IgD-negative memory B cell (primary cell): ENCODE data around the gene FOXO3. TPM values are rescaled to one million over a fixed set of nuclear protein-coding genes. Genes with fewer than 3 reads are reported as not detected.
A peak's percentile ranks its signal among the peaks of the same experiment; 100 is the strongest.

Experiments used
- H3K27ac Mint-ChIP-seq, 3 donors: one replicate each; pipeline ENCODE4 v1.8.0; 2020 to 2022; ENCODE audit warnings: mild to moderate bottlenecking in 3 of 3, mixed read lengths in 3 of 3, moderate library complexity in 1 of 3
- H3K27me3 Mint-ChIP-seq: one replicate; pipeline ENCODE4 v1.8.0; 2021; ENCODE audit warnings: mixed read lengths
- H3K36me3 Mint-ChIP-seq: one replicate; pipeline ENCODE4 v1.8.0; 2020; ENCODE audit warnings: mild to moderate bottlenecking, mixed read lengths
- H3K4me1 Mint-ChIP-seq, 3 donors: one replicate each; pipeline ENCODE4 v1.8.0; 2020 to 2022; ENCODE audit warnings: mixed read lengths in 3 of 3, mild to moderate bottlenecking in 1 of 3
- H3K4me3 Mint-ChIP-seq, 4 donors: one replicate each; pipeline ENCODE4 v1.8.0; 2020 to 2022; ENCODE audit warnings: mild to moderate bottlenecking in 4 of 4, mixed read lengths in 4 of 4, moderate library complexity in 3 of 4
- H3K9me3 Mint-ChIP-seq, 3 donors: one replicate each; pipeline ENCODE4 v1.8.0; 2020 to 2021; ENCODE audit warnings: mixed read lengths in 3 of 3, mild to moderate bottlenecking in 1 of 3
- polyA plus RNA-seq: library from polyadenylated mRNA; unstranded; fragments of 300-500 nt; fragmentation: Illumina TruSeq; gene quantifications from one replicate; pipeline ENCODE4 v1.2.3, GENCODE V29; 2021

The FOXO3 gene
- polyA plus RNA-seq, 1 donor from 2014 or later = 15.5 TPM

- Mint-ChIP-seq H3K27ac (no peak overlapping the region), H3K27me3 (peaks cover 5% of the 10 kb centered on the region), H3K4me1 (peaks cover 0 to 9% (median 0%) of the 10 kb centered on the region in 3 donors), H3K9me3 (peaks cover 0 to 2% (median 0%) of the 10 kb centered on the region in 3 donors), H3K36me3 (no peaks in the 10 kb centered on the region), H3K4me3 (no peak overlapping the region)
Observed at GRCh38 chr6:108711071-108711470, 150.4 kb downstream of the FOXO3 start.

GRCh38 chr6:108711826-108712225 lies 151.1 kb downstream of the FOXO3 start:
- Mint-ChIP-seq H3K27ac (no peak overlapping the region), H3K4me3 (no peak overlapping the region), H3K36me3 (no peaks in the 10 kb centered on the region), H3K27me3 (peaks cover 5% of the 10 kb centered on the region), H3K9me3 (peaks cover 0 to 2% (median 0%) of the 10 kb centered on the region in 3 donors), H3K4me1 (peaks cover 0 to 9% (median 0%) of the 10 kb centered on the region in 3 donors)

- H3K4me3 Mint-ChIP-seq = no peak overlapping the region
- H3K36me3 Mint-ChIP-seq = no peaks in the 10 kb centered on the region
- peaks cover 0 to 2% (median 0%) of the 10 kb centered on the region in 3 donors for H3K9me3 Mint-ChIP-seq
- H3K27ac Mint-ChIP-seq = no peak overlapping the region
- peaks cover 0 to 9% (median 0%) of the 10 kb centered on the region in 3 donors for H3K4me1 Mint-ChIP-seq
- H3K27me3 Mint-ChIP-seq = peaks cover 7% of the 10 kb centered on the region
Observed at GRCh38 chr6:108712946-108713345, 152.2 kb downstream of the FOXO3 start.

GRCh38 chr6:108714101-108714765 lies 153.5 kb downstream of the FOXO3 start:
- no peak overlapping the region for H3K27ac Mint-ChIP-seq
- peak overlapping the region in 1 of 4 donors; percentile 19 for H3K4me3 Mint-ChIP-seq
- H3K36me3 Mint-ChIP-seq = no peaks in the 10 kb centered on the region
- peaks cover 0 to 9% (median 0%) of the 10 kb centered on the region in 3 donors for H3K4me1 Mint-ChIP-seq
- H3K27me3 Mint-ChIP-seq = peaks cover 7% of the 10 kb centered on the region
- peaks cover 0 to 2% (median 0%) of the 10 kb centered on the region in 3 donors for H3K9me3 Mint-ChIP-seq

- H3K4me3 Mint-ChIP-seq = no peak overlapping the region
Observed at GRCh38 chr6:108714766-108715414, 154.2 kb downstream of the FOXO3 start.

GRCh38 chr6:108715832-108716231 lies 155.1 kb downstream of the FOXO3 start:
- H3K4me1 Mint-ChIP-seq = peaks cover 0 to 7% (median 0%) of the 10 kb centered on the region in 3 donors

More at GRCh38 chr6:108714766-108715414, 154.2 kb downstream of the FOXO3 start:
- no peak overlapping the region for H3K27ac Mint-ChIP-seq
- peaks cover 0 to 9% (median 0%) of the 10 kb centered on the region in 3 donors for H3K4me1 Mint-ChIP-seq
- no peaks in the 10 kb centered on the region for H3K9me3 Mint-ChIP-seq
- peaks cover 6% of the 10 kb centered on the region for H3K27me3 Mint-ChIP-seq
- H3K36me3 Mint-ChIP-seq = no peaks in the 10 kb centered on the region

GRCh38 chr6:108716801-108717791 lies 156.4 kb downstream of the FOXO3 start:
- Mint-ChIP-seq H3K9me3 (no peaks in the 10 kb centered on the region), H3K36me3 (no peaks in the 10 kb centered on the region), H3K4me1 (peaks cover 0 to 6% (median 0%) of the 10 kb centered on the region in 3 donors), H3K27me3 (peaks cover 11% of the 10 kb centered on the region), H3K27ac (no peak overlapping the region), H3K4me3 (no peak overlapping the region)

More at GRCh38 chr6:108715832-108716231, 155.1 kb downstream of the FOXO3 start:
- no peaks in the 10 kb centered on the region for H3K36me3 Mint-ChIP-seq
- H3K27ac Mint-ChIP-seq = no peak overlapping the region
- H3K27me3 Mint-ChIP-seq = peaks cover 6% of the 10 kb centered on the region
- H3K9me3 Mint-ChIP-seq = no peaks in the 10 kb centered on the region
- H3K4me3 Mint-ChIP-seq = no peak overlapping the region

- H3K4me3 Mint-ChIP-seq = no peak overlapping the region
- H3K27me3 Mint-ChIP-seq = peaks cover 11% of the 10 kb centered on the region
- peaks cover 4 to 10% (median 7%) of the 10 kb centered on the region in 3 donors for H3K9me3 Mint-ChIP-seq
- H3K36me3 Mint-ChIP-seq = no peaks in the 10 kb centered on the region
- no peak overlapping the region for H3K27ac Mint-ChIP-seq
- H3K4me1 Mint-ChIP-seq = peaks cover 0 to 1% (median 0%) of the 10 kb centered on the region in 3 donors
Observed at GRCh38 chr6:108719477-108719876, 158.8 kb downstream of the FOXO3 start.

GRCh38 chr6:108720827-108721226 lies 160.1 kb downstream of the FOXO3 start:
- Mint-ChIP-seq H3K9me3 (peaks cover 6 to 11% (median 7%) of the 10 kb centered on the region in 3 donors), H3K27me3 (peaks cover 7% of the 10 kb centered on the region), H3K4me1 (no peaks in the 10 kb centered on the region), H3K4me3 (no peak overlapping the region), H3K36me3 (no peaks in the 10 kb centered on the region), H3K27ac (no peak overlapping the region)

- H3K4me3 Mint-ChIP-seq = no peak overlapping the region
- H3K4me1 Mint-ChIP-seq = no peaks in the 10 kb centered on the region
- no peak overlapping the region for H3K27ac Mint-ChIP-seq
- peaks cover 7% of the 10 kb centered on the region for H3K27me3 Mint-ChIP-seq
- H3K9me3 Mint-ChIP-seq = peaks cover 6 to 11% (median 7%) of the 10 kb centered on the region in 3 donors
- H3K36me3 Mint-ChIP-seq = no peaks in the 10 kb centered on the region
Observed at GRCh38 chr6:108721286-108721685, 160.6 kb downstream of the FOXO3 start.

- H3K4me1 Mint-ChIP-seq = no peaks in the 10 kb centered on the region
- H3K36me3 Mint-ChIP-seq = no peaks in the 10 kb centered on the region
- H3K9me3 Mint-ChIP-seq = peaks cover 6 to 11% (median 7%) of the 10 kb centered on the region in 3 donors
- H3K4me3 Mint-ChIP-seq = no peak overlapping the region
- no peak overlapping the region for H3K27ac Mint-ChIP-seq
- H3K27me3 Mint-ChIP-seq = peaks cover 5% of the 10 kb centered on the region
Observed at GRCh38 chr6:108723594-108723993, 162.9 kb downstream of the FOXO3 start.

- Mint-ChIP-seq H3K27me3 (peaks cover 3% of the 10 kb centered on the region), H3K4me1 (no peaks in the 10 kb centered on the region), H3K27ac (no peak overlapping the region), H3K9me3 (peaks cover 6 to 11% (median 7%) of the 10 kb centered on the region in 3 donors), H3K4me3 (no peak overlapping the region), H3K36me3 (no peaks in the 10 kb centered on the region)
Observed at GRCh38 chr6:108726726-108727339, 166.1 kb downstream of the FOXO3 start.

GRCh38 chr6:108727966-108728730 lies 167.4 kb downstream of the FOXO3 start:
- Mint-ChIP-seq H3K4me3 (no peak overlapping the region), H3K4me1 (no peaks in the 10 kb centered on the region), H3K27me3 (peaks cover 3% of the 10 kb centered on the region), H3K9me3 (peaks cover 5 to 9% (median 6%) of the 10 kb centered on the region in 3 donors), H3K27ac (peak overlapping the region in 1 of 3 donors; percentile 26), H3K36me3 (no peaks in the 10 kb centered on the region)

GRCh38 chr6:108728826-108729225 lies 168.1 kb downstream of the FOXO3 start:
- Mint-ChIP-seq H3K27me3 (peaks cover 3% of the 10 kb centered on the region), H3K4me1 (no peaks in the 10 kb centered on the region), H3K4me3 (no peak overlapping the region), H3K36me3 (no peaks in the 10 kb centered on the region), H3K9me3 (peaks cover 0 to 4% (median 3%) of the 10 kb centered on the region in 3 donors), H3K27ac (no peak overlapping the region)
